Activated naive CD8-positive, alpha-beta T cell treated with anti-CD3 and anti-CD28 coated beads, Interleukin-2, amount 50 U/mL, for 24 hours (primary cell): ENCODE measurements around the gene DNPEP.

Experiments
- ATAC-seq: fragments of 150-1000 bp; cut with Tn5 transposase; one replicate; pipeline ENCODE4 v1.10.0; 2021
- DNase-seq: peaks from one replicate; pipeline ENCODE4 v3.0.0; 2021
- H3K27ac Mint-ChIP-seq: one replicate; pipeline ENCODE4 v1.8.0; 2021; ENCODE audit warnings: mild to moderate bottlenecking, mixed read lengths
- H3K27me3 Mint-ChIP-seq: one replicate; pipeline ENCODE4 v1.8.0; 2021; ENCODE audit warnings: mixed read lengths
- H3K36me3 Mint-ChIP-seq: one replicate; pipeline ENCODE4 v1.8.0; 2021; ENCODE audit warnings: low read depth, mixed read lengths
- H3K4me1 Mint-ChIP-seq: one replicate; pipeline ENCODE4 v1.8.0; 2021; ENCODE audit warnings: mixed read lengths
- H3K4me3 Mint-ChIP-seq: one replicate; pipeline ENCODE4 v1.8.0; 2021; ENCODE audit warnings: mild to moderate bottlenecking, moderate library complexity, mixed read lengths
- H3K9me3 Mint-ChIP-seq: one replicate; pipeline ENCODE4 v1.8.0; 2021; ENCODE audit warnings: mixed read lengths

The DNPEP gene

GRCh38 chr2:219425238-219426067 is 37.7 kb upstream of the DNPEP start:
- no peaks in the 10 kb centered on the region for H3K4me1 Mint-ChIP-seq
- peaks cover 16% of the 10 kb centered on the region for H3K27me3 Mint-ChIP-seq

GRCh38 chr2:219423652-219424377 is 36.1 kb upstream of the DNPEP start:
- Mint-ChIP-seq H3K9me3 (no peaks in the 10 kb centered on the region), H3K4me1 (no peaks in the 10 kb centered on the region), H3K27ac (no peak overlapping the region), H3K4me3 (no peak overlapping the region), H3K27me3 (peaks cover 30% of the 10 kb centered on the region), H3K36me3 (no peaks in the 10 kb centered on the region)
- no peak for DNase-seq
- ATAC-seq, result no peak

More at GRCh38 chr2:219425238-219426067, 37.7 kb upstream of the DNPEP start:
- Mint-ChIP-seq H3K4me3 (no peak overlapping the region), H3K9me3 (no peaks in the 10 kb centered on the region), H3K27ac (no peak overlapping the region), H3K36me3 (no peaks in the 10 kb centered on the region)
- ATAC-seq, result peak; percentile 17
- DNase-seq, result no peak

- ATAC-seq (no peak), DNase-seq (no peak)
- no peaks in the 10 kb centered on the region for H3K9me3 Mint-ChIP-seq
- H3K4me3 Mint-ChIP-seq, result no peak overlapping the region
- no peaks in the 10 kb centered on the region for H3K4me1 Mint-ChIP-seq
- H3K36me3 Mint-ChIP-seq, result no peaks in the 10 kb centered on the region
- H3K27me3 Mint-ChIP-seq, result peaks cover 32% of the 10 kb centered on the region
- no peak overlapping the region for H3K27ac Mint-ChIP-seq
Observed at GRCh38 chr2:219422952-219423534, 35.3 kb upstream of the DNPEP start.

- Mint-ChIP-seq H3K4me3 (no peak overlapping the region), H3K4me1 (no peaks in the 10 kb centered on the region), H3K27ac (no peak overlapping the region), H3K27me3 (peaks cover 36% of the 10 kb centered on the region), H3K9me3 (no peaks in the 10 kb centered on the region), H3K36me3 (no peaks in the 10 kb centered on the region)
- ATAC-seq (no peak), DNase-seq (no peak)
Observed at GRCh38 chr2:219421323-219421722, 33.6 kb upstream of the DNPEP start.

GRCh38 chr2:219420687-219421086 is 33.0 kb upstream of the DNPEP start:
- no peaks in the 10 kb centered on the region for H3K4me1 Mint-ChIP-seq
- no peaks in the 10 kb centered on the region for H3K9me3 Mint-ChIP-seq
- ATAC-seq (no peak), DNase-seq (no peak)
- no peak overlapping the region for H3K4me3 Mint-ChIP-seq
- no peak overlapping the region for H3K27ac Mint-ChIP-seq
- H3K27me3 Mint-ChIP-seq, result peaks cover 39% of the 10 kb centered on the region
- H3K36me3 Mint-ChIP-seq, result no peaks in the 10 kb centered on the region

- H3K27ac Mint-ChIP-seq, result no peak overlapping the region
- ATAC-seq (no peak), DNase-seq (no peak)
- H3K4me3 Mint-ChIP-seq, result no peak overlapping the region
- H3K9me3 Mint-ChIP-seq, result no peaks in the 10 kb centered on the region
- H3K36me3 Mint-ChIP-seq, result no peaks in the 10 kb centered on the region
- H3K4me1 Mint-ChIP-seq, result no peaks in the 10 kb centered on the region
- peaks cover 39% of the 10 kb centered on the region for H3K27me3 Mint-ChIP-seq
Observed at GRCh38 chr2:219419331-219420197, 31.9 kb upstream of the DNPEP start.

GRCh38 chr2:219419012-219419324 is 31.3 kb upstream of the DNPEP start:
- no peak for ATAC-seq
- Mint-ChIP-seq H3K4me1 (no peaks in the 10 kb centered on the region), H3K9me3 (no peaks in the 10 kb centered on the region), H3K4me3 (no peak overlapping the region), H3K27me3 (peaks cover 39% of the 10 kb centered on the region), H3K36me3 (no peaks in the 10 kb centered on the region), H3K27ac (no peak overlapping the region)
- DNase-seq, result no peak

- Mint-ChIP-seq H3K9me3 (no peaks in the 10 kb centered on the region), H3K27ac (no peak within 1 kb of the TSS), H3K27me3 (peaks cover 40% of the 10 kb centered on the region), H3K4me3 (no peak within 1 kb of the TSS), H3K4me1 (no peaks in the 10 kb centered on the region), H3K36me3 (no peaks in the 10 kb centered on the region)
- ATAC-seq (no peak), DNase-seq (no peak)
Observed at GRCh38 chr2:219418155-219419011, 30.7 kb upstream of the DNPEP start, which contains the start of gene DES. Gene DES (plus strand): TSS chr2:219418377. CDS start chr2:219418463, 86 bp downstream.

GRCh38 chr2:219417374-219417773 is 29.7 kb upstream of the DNPEP start:
- DNase-seq (no peak), ATAC-seq (no peak)
- H3K4me3 Mint-ChIP-seq, result no peak overlapping the region
- H3K4me1 Mint-ChIP-seq, result no peaks in the 10 kb centered on the region
- H3K27me3 Mint-ChIP-seq, result peaks cover 41% of the 10 kb centered on the region
- H3K9me3 Mint-ChIP-seq, result no peaks in the 10 kb centered on the region
- H3K27ac Mint-ChIP-seq, result no peak overlapping the region
- H3K36me3 Mint-ChIP-seq, result no peaks in the 10 kb centered on the region

GRCh38 chr2:219416938-219417337 is 29.2 kb upstream of the DNPEP start:
- ATAC-seq, result no peak
- Mint-ChIP-seq H3K27ac (no peak overlapping the region), H3K4me3 (no peak overlapping the region)

GRCh38 chr2:219416235-219416602 is 28.5 kb upstream of the DNPEP start:
- Mint-ChIP-seq H3K9me3 (no peaks in the 10 kb centered on the region), H3K27ac (no peak overlapping the region), H3K4me3 (no peak overlapping the region), H3K4me1 (no peaks in the 10 kb centered on the region), H3K27me3 (peaks cover 41% of the 10 kb centered on the region), H3K36me3 (no peaks in the 10 kb centered on the region)
- no peak for ATAC-seq
- no peak for DNase-seq

More at GRCh38 chr2:219416938-219417337, 29.2 kb upstream of the DNPEP start:
- H3K27me3 Mint-ChIP-seq, result peaks cover 39% of the 10 kb centered on the region
- DNase-seq, result no peak
- H3K36me3 Mint-ChIP-seq, result no peaks in the 10 kb centered on the region
- H3K4me1 Mint-ChIP-seq, result no peaks in the 10 kb centered on the region
- no peaks in the 10 kb centered on the region for H3K9me3 Mint-ChIP-seq

GRCh38 chr2:219415580-219416234 is 28.0 kb upstream of the DNPEP start:
- Mint-ChIP-seq H3K36me3 (no peaks in the 10 kb centered on the region), H3K4me3 (no peak overlapping the region), H3K27ac (no peak overlapping the region), H3K9me3 (no peaks in the 10 kb centered on the region), H3K4me1 (no peaks in the 10 kb centered on the region), H3K27me3 (peaks cover 41% of the 10 kb centered on the region)
- ATAC-seq (no peak), DNase-seq (no peak)

- no peak overlapping the region for H3K27ac Mint-ChIP-seq
- no peak for ATAC-seq
- peaks cover 36% of the 10 kb centered on the region for H3K27me3 Mint-ChIP-seq
- H3K36me3 Mint-ChIP-seq, result no peaks in the 10 kb centered on the region
- no peaks in the 10 kb centered on the region for H3K4me1 Mint-ChIP-seq
- H3K9me3 Mint-ChIP-seq, result no peaks in the 10 kb centered on the region
- H3K4me3 Mint-ChIP-seq, result no peak overlapping the region
- no peak for DNase-seq
Observed at GRCh38 chr2:219414857-219415256, 27.1 kb upstream of the DNPEP start.
